HG02884 (cell line): ENCODE measurements around the gene RIC8B.

Source experiments
- ATAC-seq: cut with Tn5 transposase; IDR thresholded peaks from one replicate; pipeline ENCODE4 v1.9.1; 2021; ENCODE audit warnings: mild to moderate bottlenecking, moderate library complexity; ENCODE audit not compliant: unreplicated experiment

Gene RIC8B

DNA sequence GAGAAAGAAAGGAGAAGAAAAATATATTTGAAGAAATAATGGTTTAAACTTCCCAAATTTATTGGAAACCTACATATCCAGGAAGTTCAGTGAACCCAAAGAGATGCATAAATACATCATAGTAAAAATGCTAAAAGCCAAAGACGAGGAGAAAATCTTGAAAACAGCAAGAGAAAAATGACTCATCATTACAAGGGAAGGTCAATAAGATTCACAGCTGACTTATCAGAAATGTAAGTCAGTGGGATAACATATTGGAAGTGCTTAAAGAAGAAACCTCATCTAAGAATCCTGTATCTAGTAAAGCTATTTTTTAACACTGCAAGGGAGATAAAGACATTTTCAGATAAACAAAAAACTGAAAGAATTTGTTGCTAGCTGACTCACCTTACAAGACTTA lies 19.9 kb downstream of the RIC8B start:
- ATAC-seq, result no peak

DNA sequence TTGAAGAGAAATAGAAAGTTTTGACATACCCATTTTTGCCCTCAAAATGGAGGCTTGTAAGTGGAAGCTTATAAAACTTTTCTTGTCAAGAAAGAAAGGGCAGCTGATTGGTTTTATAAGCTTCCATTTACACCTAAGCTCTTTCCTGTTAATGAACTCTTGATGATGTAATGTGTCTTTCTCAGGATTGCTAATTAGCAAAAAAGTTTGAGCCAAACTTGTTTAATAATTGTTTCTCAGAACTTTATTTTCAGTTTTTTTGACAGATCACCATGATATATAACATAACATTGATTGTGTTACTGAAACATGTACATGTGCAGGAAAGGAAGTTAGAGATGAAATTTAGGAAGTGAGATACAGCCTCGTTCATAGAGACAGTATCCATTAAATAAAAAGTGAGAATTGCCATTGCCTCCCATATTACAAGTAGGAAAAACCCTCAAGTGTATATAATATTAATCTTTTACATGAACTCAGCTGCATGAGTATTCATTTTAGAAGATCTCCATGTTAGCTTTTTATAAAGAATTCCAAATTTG lies 26.8 kb downstream of the RIC8B start:
- no peak for ATAC-seq

DNA sequence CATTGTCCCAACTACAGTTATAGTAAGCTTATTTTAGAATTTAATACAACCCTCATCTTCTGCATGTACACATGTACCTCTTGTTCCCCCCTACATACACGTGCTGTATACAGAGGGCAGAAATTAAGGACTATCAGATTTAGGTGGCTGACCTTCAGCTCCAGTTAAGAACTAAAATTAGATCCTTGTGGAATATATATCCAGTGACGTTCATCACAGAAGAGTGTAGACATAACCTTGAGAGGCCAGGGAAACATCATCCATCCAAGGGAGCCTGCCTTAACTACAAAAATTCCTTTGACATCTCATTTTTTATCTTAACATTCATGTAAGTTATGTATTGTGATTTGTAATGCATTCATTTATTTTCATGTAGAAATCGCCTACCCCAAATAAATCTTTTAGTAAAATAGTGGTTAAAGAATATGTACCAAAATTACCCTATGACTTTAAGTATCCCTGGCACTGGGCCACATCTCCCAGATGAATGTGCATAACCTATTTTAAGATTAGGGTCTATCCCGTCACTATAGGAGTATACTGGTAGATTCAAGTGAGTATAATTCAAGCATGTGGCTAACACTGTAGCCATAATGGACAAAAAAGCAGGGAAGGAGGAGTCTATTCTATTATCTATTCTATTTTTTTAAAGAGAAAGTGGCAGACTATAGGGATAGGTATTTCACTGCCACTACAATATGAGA lies 27.5 kb downstream of the RIC8B start:
- ATAC-seq, result no peak

DNA sequence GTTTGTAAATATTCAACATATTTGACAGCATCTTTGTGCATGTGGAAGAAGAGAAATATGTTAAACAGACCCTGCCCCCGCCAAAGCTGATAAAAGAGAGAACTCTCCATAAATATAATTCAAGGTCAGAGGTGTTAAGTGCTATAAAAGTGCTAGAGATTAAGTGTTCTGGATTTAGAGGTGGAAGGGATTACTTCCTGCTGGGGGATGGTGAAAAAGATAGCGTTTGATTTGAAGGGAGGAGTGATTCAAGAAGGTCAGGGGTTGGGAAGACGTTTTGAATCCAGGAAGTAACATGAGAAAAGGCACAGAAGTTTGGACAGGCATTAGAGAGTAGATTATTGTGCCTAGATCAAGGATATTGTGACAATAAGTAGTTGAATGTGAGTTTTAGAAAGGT lies 30.2 kb downstream of the RIC8B start:
- ATAC-seq, result no peak

DNA sequence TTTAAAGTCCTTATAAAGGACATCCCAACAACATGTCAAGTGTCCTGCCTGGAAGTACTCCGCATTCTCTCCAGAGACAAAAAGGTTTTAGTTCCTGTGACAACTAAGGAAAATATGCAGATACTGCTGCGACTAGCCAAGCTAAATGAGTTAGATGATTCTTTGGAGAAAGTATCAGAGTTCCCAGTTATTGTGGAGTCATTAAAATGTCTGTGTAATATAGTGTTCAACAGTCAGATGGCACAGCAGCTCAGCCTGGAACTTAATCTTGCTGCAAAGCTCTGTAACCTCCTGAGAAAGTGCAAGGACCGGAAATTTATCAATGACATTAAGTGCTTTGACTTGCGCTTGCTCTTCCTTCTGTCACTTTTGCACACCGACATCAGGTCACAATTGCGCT lies 40.2 kb downstream of the RIC8B start:
- no peak for ATAC-seq

DNA sequence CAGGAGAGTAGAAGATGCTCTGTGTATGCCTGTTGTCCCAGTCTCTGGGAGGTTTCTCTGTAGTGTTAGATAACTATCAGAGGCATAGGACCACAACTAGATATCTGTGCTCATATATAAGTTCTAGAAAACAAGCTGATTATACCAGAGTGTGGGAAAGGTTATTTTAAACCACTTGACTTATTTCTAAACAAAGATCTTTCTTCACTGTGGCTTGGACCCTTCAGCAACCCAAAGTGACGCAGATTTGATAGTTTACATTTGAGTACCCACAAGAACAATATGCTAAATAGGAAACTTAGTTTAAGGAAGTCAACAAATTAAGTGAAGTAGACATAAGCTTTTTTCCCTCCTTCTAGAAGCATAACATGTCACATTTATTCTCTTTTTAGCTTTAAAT lies 41.3 kb downstream of the RIC8B start:
- no peak for ATAC-seq

DNA sequence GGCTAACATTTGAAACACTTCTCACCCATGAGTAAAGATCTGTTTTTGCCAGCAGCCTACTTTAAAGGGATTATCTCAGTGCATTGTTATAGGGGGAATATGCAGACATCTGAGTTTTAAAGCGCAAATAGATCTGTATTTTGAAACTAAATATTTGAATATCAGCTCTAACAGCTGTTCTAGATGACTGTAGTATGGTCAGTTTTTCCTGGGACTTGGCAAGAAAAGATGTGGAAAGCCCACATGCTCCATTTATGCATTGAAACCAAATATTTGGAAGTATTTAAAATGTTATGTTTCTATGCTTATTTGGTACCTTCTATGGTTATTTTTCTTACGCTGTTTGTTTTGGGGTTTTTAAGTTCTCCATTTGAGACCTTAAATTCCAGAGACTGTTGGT lies 41.7 kb downstream of the RIC8B start:
- ATAC-seq, result no peak

DNA sequence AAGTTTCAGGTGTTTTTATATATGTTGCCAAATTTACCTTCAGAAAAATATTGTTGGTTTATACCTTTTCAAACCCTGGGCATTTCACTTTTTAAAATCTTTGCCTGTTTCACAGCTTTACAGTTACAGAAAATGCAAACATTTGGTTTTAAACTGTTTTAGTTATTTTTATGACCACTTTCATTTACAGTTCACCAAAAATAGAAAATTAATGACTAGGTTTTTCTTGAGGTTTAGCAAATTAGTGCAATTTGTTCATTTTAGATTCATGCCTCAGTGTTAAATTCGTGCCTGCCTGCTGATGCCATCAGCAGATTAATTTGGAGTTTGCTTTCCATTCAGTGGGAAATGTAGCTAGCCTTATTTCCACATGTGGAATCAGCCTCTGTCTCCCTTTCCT lies 45.5 kb downstream of the RIC8B start:
- ATAC-seq, result no peak

DNA sequence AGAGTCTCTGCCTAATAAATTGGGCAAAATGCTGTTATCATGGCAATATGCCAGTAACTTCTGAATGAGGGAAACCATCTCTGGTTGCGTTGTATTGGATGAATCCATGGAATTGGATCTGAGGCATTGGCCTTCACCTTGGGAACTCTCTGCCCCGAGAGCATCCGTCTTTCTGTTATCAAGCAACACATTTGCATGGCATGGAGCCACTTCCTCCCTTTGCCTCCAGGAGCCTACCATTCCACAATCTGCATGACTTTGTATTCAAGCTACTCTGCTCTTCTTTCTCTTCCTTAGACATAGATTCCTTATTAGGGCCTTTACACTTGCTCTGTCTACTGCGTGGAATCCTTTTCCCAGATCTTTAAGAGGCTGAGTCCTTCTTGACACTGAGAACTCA lies 57.2 kb downstream of the RIC8B start:
- ATAC-seq, result no peak

DNA sequence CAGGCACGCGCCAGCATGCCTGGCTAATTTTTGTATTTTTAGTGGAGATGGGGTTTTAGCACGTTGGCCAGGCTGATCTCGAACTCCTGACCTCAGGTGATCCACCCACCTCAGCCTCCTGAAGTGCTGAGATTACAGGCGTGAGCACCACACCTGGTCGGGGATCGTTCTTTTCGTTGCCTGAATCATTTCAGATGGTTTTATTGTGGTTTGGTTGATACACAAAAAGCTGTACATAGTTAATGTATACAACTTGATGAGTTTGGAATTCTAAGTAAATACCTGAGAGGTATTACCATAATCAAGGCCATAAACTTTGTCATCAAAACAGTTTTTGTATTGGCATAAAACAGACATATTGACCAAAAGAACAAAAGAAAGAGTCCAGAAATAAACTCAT lies 63.3 kb downstream of the RIC8B start:
- no peak for ATAC-seq

DNA sequence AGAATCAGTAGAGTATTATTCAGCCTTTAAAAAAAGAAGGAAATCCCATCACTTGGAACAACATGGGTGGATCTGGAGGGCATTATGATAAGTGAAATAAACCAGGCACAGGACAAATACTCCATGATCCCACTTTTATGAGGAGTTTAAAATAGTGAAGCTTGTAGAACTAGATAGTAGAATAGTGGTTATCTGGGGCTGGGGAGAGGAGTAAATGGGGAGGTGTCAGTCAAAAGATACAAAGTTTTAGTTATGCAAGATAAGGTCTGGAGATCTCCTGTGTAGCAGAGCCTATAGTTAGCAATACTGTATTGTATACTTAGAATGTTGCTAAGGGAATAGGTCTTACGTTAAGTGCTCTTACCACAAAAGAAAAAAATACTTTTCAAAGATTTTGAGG lies 64.9 kb downstream of the RIC8B start:
- ATAC-seq, result no peak

DNA sequence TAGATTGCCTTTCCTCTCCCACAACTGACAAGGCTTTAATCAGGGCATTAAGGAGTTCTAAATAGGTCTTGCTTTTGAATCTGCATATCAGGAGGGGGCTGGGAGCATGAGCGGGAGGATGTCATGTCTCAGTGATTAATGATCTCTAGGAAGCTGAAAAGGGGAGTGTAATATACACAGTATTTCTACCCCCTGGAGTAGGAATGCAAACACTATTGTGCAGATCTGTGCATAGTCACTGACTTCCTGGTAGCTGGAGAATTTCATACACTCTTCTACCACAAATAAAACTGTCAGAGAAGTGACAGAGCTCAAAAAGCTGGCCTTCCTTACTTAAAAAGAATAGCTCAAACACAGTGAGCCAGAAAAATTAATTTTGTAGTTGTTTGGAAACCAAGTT lies 65.8 kb downstream of the RIC8B start:
- ATAC-seq, result no peak

DNA sequence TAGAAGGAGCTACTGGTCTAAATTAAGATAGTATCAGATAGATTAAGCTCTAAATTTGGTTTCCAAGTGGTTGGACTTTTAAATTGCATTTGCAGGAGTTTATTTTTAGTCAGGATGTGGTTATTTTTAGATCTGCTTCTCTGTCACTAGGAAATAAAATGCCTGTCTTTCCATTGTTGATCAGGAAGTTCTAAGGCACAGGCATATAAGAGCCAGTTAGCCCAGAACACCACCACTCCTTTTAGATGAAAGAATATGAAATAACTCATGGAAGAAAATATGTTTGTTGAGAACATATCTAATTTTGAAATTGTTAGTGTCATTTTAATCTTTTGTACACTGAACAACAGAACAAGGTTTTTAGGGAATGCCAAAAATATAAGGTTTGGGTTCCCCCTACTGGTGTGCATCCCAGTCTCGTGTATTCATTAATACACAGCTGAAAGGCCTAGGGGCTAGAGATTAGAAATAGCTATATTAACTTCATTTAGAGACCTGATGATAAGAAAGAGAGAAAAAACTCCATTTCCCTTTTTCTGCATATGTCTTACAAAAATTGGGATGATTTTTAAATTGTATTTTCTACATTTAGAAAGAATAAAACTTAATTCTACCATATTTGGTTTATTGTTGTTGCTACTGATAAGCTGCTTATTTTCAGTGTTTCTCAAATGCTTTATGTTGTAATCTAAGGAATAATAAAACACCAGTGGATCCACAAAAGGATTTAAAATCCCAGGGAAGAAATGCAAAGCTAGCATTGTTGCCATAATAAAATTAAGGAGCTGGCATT lies 67.2 kb downstream of the RIC8B start:
- ATAC-seq, result no peak

DNA sequence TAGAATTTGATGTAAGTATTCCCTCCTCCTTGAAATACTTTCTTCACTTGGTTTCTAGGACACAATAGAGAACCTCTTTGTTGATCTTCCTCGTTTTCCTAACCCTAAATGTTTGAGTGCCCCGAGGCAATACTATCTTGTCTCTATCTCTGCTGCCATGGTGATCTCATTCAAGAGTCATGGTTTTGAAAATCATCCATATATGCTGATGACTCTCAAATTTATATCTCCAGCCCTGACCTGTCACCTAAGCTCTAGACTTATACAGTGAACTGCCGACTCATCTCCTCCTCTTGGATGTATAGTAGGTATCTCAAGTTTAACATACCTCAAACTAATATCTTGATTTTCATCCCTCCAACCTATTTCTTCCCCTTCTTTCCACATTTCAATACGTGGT lies 71.4 kb downstream of the RIC8B start:
- no peak for ATAC-seq

DNA sequence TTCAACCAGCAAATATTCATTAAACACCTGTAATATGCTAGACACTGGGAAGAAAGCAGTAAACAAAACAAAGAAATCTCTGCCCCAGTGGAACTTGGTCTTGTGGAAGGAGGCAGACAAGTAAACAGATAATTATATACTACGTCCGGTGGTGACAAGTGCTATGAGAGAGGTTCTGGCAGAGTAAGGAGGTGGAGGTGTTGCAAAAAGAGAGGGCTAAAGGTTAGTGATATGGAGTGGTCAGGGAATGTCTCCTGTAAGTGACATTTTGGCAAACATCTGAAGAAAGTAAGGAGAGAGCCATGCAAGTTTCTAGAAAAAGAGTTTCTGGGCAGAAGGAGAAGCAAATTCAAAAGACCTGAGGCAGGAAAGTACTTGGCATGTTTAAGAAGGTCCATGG lies 73.4 kb downstream of the RIC8B start:
- ATAC-seq, result no peak

DNA sequence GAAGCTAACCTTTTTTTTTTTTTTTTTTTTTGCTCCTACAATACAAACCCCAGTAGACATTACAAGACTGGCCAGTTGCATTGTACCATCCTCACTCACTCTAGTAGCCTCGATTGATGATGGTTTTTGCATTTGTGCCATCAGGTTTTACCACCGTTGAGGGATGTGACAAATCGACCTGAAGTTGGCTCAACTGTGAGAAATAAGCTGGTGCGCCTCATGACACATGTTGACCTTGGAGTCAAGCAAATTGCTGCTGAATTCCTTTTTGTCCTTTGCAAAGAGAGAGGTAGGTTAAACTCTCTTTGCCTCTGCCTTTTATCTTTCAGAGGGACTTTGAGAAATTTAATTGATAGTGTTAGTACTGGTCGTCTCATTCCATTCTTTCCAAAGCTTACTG lies 76.8 kb downstream of the RIC8B start:
- no peak for ATAC-seq

DNA sequence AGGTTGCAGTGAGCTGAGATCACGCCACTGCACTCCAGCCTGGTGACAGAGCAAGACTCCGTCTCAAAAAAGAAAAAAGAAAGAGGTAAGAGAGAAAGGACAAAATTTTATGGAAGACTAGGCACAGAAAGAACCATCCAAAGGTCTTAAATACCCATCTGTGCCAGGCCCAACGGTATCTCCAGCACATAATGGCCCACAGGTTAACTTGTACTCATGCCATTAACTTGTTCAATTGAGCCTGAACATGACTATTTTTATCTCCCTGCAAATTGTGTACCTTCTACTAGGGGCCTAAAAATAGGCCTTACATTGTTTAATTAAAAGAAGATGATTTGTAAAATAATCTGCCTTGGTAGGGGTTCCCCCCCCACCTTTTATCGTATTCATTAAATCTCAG lies 80.2 kb downstream of the RIC8B start:
- no peak for ATAC-seq

DNA sequence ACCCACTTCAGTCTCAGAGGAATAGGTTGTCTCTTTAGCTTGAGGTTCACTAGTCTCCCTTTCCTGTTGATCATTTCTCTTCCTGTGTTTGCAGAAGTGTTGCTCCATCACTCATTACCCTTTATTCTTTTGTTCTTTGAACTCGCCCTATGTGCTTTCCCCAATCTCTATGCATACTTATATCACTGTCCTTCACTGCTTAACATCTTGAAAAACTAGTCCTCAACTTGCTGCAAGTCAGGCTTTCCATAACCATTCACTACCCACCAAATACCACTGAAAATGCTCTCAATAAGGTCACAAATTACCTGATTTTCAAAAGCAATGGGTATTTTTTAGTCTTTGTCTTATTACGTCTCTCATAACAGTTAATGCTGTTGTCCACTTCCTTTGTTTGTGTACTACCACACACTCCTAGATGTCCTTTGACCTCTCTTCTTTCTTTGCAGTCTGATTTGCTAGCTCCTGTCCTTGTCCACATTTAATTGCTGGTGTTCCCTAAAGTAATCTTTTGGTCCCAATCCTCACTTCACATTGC lies 80.8 kb downstream of the RIC8B start:
- no peak for ATAC-seq

DNA sequence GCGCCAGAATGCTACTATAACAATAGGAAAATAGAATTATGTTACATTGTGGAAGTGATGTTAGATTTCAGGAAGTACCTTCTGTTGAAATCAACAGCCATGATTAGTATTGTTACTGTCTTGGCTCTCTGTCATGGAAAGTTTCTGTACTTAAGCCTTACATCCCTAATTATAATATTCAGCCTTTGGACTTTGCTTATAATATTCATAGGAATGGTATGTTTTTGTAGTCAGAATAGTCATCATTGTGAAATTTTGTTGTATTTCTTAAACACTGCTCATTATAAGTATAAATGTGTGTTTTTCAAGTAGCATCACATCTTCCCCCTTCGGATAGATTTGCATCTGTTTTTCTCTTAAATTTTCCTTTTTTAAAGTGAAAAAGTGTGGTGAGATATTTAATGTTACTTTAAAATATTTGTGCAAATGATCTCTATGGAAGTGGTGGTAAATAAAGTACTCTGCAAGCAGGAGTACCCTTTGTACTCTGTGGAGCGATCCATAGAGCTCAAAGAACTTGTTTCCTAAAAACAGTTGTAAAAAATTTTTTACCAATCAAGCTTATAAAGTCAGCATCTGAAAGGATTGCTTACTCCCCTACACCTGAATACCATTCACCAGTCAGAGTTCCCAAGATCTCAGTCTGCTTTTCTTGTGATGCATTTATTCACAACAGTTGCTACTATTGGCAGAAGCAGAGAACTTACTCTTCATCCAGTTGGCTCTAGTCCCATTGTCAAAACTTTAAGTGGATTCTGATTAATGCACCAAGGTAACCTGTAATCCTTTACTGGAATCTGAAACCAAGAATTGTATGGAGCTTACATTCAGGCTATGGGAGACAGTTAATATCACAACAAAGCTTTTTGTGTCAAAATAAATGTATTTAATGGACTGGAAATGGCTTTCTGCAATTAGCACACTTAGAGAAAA lies 87.8 kb downstream of the RIC8B start:
- no peak for ATAC-seq

DNA sequence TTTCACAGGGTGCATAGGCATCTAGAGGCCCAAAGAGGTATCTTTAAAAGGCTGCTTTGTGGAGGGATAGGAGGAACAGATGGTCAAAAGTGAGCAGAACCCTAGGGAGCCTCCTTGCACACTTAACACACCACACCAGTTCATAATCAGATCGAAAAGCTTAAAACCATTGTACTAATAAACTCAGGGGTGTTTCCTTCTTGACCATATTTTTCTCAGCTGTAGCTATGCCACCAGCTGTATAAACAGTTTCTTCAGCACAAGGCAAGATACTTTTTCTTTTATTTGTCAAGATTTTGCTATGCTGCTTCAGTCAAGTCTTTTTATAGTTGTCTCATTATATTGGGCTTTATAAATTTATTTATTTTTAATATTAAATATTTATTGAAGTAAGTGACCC lies 88.7 kb downstream of the RIC8B start:
- ATAC-seq, result no peak

DNA sequence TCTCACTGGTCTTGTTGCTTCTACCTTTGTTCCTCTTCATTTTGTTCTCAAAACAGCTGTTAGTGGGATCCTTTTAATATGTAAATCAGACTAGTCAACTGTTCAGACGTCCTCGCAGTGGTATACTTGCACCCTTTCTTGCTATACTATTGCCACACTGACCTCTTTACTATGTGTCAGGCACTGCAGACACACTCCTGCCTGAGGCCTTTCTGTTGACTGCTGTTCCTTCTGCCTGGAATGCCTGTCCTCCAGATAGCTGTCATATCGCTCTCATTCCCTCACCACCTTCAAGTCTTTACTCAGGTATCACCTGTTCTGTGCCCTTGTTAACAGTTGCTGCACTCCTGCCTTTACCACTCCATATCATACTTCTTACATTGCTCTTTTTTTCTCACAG lies 91.2 kb downstream of the RIC8B start:
- ATAC-seq, result no peak
